ENCODE measurements around the gene FAT2.
"Not testable (repeated sequence)": the region's sequence is repeated elsewhere in the genome, so short reads cannot be mapped to it uniquely, and the experiment has no call there.

The FAT2 gene

DNA sequence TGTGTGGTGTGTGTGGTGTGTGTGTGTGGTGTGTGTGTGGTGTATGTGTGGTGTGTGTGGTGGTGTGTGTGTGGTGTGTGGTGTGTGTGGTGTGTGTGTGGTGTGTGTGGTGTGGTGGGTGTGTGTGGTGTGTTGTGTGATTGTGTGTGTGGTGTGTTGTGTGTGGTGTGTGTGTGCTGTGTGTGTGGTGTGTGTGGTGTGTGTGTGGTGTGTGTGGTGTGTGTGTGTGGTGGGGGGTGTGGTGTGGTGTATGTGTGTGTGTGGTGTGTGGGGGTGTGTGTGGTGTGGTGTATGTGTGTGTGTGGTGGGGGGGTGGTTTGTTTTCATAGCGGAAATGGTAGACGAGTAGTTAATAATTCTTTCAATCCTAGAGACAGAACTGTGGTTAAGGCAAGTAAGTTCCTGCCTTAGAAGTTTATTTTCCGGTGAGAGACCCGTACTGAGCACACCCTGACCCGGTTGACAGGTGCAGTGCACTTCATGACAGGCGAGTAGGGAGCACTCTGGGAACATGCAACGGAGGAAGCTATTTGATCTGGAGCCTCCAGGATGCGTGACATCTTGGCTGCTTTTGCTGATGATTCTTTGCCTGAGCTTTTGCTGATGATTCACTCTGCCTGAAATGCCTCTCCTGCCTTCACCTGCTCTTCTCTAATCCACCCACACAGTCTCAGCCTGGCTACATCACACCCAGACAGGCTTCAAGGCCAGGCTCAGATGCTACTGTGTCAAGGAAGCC, 21.7 kb upstream of the FAT2 start:
- DNase-seq = no peak

DNA sequence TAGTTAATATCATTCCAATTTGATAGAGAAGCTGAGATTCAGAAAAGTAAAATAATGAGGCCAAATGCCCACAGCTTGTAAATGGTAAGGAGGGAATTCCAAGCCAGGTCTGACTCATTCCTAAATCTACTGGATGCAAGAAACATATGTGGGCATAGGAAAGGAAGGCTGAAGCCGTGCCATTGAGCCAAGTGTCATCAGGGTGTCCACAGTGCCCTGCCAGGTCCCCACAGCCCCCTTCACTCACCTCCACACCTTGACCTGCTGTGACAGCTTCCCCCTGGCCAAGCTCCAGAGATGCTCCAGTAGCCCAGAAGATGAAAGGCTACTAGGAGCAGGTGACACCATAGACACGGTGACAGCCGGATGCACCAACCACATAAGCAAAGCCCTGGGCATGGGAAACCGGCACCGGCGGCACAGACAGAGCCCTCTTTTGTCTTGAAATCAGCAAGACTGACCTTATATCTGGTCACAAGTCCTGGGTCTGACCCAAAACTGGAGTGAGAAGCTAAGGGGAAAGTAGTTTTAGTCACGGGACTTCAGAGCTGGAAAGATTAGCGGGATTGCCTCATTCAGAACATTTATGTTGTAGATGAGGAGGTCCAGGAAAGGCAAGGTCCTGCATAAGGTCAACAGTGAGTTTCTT, 20.1 kb upstream of the FAT2 start:
- DNase-seq = no peak

DNA sequence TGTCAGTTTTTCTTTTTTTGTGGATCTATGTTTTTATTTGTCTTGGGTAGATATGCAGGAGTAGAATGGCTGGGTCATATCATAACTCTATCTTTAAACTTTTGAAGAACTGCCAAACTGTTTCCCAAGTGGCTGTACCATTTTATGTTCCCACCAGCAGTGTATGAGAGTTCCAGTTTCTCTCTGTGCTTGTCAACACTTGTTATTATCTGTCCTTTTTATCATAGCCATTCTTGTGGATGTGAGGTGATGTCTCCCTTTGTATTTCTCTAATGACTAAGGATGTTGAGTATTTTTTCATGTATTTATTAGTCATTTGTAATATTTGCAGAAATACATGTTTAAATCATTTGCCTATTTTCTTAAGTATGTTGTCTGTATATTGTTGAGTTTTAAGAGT, 17.4 kb upstream of the FAT2 start:
- DNase-seq = no peak

DNA sequence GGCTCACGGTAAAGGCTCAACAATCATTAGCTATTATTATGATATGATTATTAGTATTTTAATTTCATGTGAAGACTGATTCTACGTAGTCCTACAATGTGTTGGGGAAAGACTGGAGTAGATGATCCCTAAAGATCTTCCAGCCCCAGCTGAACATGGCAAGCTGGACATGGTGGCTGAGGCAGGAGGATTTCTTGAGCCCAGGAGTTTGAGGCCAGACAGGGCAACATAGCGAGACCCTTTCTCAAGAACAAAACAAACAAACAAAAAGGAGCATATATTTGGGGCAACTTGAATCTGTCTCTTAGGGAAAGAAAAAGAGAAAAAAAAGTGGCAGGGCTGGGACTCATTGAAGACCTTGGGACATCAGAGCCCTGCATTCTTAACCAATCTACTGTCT, 16.2 kb upstream of the FAT2 start:
- no peak for DNase-seq

DNA sequence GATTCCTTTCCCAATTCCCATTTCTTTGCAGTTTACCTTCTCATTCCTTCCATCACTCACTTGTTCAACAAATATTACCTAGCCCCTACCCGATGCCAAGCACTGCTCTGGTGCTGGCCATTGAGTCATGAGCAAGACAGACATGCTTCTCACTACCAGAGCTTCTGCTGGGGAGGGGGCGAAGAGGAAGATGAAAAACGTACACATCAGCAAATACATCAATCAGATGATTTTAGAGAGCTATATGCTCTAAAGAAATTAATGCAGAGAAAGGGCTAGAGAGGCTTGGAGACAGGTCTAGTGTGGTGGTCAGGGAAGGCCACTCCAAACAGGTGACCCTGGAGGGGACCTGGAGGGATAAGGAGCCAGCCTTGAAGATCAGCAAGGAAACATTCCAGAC, 14.4 kb upstream of the FAT2 start:
- no peak for DNase-seq

DNA sequence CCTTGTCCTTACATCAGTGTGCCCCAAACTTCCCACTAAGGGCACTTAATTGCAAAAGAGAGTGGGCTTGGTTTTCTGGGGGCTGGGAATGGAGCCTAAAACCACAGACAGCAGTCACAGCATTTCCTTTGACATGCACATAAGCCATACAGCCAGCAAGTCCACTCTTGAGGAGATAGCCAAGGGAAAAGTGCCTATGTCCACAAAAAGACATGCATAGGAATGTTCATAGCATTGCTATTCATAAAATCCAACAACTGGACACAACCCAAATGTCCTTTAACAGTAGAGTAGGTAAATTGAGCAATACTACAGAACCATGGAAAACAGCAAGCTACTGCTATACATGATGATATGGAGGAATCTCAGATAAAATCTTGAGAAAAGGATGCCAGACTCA, 11.7 kb upstream of the FAT2 start:
- no peak for DNase-seq

DNA sequence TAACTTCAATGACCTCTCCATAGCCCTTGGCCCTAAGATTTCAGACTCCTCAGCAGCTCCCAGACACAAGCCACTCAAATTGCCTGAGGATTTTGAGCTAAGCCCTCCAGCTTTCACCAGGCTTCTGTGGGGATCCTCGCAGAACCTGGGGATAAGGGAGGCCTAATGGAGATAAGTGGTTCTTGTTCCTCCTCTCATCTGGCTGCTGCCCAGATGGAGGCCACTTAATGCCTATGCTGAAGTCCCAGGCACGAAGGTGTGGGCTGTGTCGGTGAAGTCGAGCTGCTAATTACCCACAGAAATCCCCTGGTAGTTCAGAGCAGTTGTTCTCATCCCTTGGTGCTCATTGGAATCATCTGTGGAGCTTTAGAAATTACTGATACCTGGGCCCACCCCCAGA, 10.3 kb upstream of the FAT2 start:
- DNase-seq = no peak

DNA sequence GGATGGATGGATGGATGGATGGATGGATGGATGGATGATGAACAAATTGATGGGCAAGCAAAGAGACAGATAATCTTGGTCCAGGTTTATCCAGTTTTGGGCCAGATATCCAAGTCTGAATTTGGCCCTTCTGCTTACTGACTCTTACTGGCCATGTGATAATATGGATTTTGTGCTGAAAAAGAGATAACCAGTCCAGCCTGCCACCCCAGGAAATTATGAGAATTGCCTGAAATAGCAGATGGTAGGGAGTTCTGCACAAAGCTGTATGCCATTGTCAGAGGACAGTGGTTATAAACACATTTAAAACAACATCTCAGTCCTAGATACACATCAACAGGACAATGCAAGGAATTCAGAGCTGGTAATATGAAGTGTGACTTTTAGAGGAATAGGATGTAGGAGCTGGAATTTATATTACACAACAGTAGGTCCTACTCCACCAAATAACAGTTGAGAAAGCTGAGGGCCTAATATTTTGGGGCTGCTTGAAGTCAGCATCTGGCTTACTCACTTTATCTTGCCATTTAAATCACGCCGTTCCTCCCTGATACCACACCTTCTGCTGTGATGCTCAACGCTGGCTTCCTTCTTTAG, 9.0 kb upstream of the FAT2 start:
- DNase-seq = no peak

DNA sequence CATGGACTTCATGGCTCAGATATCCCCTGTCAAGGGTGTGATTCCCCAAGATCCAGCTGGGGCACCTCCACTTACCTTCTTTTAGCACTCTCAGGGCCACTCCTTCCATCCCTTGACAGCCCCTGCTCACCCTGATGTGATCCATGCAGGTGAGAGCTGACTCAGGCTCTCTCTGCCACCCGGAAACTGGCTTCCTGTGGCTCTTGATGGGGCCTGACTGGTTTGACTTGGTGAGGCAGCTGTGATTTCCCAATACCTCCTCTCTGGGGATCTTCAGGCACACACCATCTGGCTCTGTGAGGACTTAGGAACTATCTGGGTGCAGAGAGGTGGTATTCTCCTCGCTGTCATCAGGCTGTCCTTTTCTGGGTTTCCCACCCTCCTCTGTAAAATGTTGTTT, 7.9 kb upstream of the FAT2 start:
- DNase-seq = no peak

DNA sequence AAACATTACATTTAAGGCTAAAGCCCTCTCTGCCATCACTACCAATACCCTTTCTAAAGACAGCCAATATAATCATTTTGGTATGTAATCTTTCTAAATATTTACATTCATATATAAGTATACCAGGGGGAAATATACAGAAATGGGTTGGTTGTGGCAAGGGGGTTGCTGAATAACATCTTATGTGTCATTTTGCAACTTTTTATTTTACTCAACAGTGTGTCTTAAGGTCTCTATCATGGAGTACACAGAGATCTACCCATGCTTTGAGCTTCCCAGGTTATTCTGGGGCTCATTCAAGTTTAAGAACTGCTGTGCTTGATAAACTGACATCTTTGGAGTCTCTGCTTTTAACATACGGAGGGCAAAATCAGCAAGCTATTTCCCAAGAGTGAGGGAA, 7.4 kb upstream of the FAT2 start:
- no peak for DNase-seq

DNA sequence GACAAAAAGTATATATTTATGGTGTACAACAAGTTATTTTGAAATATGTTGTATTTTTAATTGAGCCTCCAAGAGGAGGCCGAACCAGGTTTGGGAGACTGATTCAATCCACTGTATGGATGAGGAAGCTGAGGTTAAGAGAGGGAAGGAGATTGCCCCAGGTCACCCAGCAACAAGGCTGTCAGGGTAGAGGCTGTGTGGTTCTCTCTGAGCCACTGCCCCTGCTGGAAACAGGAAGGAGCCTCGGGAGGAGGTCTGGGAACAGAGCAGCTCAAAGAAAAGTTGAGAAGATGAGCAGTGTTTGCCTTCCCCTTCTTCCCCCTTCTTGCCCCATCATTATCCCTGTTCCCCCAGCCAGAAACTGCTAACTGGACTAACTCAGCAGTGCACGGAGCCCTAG, 6.6 kb upstream of the FAT2 start:
- no peak for DNase-seq

DNA sequence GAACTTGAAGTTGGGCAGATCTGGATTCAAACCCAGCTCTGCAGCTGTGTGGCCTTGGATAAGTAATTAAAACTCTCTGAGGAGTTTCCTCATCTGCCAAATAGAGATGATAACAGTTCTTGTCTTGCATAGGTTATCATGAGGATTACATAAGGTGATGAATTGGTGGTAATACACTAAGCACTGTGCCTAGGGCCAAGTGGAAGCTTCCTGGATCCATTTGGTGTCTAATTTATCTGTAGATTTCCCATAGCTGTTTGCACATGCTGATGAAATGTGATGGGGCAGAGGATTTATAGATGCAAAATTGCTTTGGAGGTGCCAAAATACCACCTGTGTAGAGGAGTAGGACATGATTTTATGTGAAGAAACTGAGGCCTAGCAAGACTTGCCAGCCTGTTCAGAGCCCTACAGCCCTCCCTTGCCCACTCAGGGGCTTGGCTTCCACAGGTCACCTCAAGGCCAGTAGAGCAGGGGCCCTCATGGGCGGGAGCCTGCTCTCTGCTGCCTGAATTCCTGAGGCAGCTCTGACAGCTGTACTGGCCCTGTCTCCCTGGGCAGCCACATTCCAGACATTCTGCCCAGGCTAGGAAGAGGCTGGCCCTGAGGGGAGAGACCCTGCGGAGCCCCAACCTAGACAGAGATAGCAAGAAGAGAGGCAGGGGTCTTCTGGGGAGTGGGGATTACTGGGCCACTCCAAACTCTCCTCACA, 5.9 kb upstream of the FAT2 start:
- no peak for DNase-seq

DNA sequence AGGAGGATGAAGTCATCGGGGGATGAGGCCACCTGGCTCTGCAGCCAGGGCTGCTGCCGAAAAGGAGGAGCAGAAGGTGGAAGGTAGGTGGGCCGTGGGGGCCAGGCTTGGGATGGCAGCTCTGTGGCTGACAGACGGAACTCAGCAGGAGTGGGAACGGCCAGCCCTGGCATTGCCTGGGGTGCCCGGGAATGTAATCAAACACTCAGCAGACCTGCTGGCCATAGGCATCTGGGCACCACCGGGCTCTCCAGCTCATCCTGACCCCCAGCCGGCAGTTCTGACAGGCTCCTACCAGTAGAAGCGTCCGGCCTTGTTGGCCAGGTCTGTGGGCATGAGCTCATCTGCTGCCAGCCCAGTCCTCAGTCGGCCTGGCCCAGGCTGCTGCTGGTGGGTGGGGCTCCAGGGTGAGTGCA, 4.3 kb upstream of the FAT2 start:
- no peak for DNase-seq

DNA sequence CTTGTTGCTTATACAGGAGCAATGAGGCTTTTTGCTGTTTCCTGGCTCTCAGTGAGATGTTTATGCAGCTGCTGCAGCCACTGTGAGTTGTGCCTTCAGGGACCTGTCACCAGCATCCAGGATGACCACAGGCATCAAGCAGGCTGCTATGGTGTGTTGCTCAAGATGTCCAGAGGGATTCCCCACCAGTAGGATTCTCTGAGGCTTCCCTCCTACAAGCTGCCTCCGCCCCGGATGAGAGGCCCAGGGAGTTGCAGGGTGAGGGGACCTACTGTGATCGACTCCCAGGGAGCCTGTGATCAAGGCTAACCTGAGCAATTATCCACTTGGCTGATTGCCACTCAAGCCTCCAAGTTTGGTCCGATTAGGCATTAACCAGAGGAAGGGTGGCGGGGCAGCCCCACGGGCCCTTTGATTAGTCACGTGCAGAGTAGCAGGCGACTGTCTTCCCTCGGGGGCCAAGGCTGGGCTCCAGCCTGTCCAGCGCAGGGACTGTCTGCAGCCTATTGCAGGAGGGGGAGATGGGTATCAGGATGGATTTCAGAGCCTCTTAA, 1.8 kb upstream of the FAT2 start:
- DNase-seq = no peak

DNA sequence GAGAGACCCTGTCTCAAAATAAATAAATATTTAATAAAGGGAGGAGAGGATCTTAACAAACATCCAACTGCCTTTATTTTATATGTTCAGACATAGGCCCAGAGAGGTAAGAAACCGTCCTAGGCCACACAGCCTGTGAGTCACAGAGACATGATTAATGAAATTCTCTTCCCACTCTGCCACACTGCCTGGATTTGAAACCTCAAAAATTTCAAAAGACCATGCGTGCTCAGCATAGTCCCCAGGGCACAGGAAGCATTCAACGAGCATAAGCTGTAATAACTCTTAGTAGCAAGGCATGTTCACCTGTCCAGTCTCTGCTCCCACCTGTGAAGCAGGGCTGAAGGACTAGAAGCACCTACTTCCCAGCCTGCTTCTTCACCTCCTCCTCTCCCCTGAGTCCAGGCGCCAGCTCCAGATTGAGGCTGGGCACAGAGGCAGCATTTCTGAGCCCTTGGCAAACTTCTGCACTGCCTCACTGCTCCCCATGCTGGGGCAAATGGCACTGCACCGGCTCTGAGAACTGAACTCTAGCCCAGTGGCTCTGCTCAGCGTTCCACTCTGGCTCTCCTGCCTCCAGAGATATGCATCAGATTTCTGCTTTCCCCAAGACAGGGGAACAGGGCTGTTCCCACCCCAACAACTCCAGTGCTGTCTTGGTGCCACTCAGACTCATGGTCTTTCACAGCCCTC, 1.1 kb downstream of the FAT2 start:
- DNase-seq = no peak

DNA sequence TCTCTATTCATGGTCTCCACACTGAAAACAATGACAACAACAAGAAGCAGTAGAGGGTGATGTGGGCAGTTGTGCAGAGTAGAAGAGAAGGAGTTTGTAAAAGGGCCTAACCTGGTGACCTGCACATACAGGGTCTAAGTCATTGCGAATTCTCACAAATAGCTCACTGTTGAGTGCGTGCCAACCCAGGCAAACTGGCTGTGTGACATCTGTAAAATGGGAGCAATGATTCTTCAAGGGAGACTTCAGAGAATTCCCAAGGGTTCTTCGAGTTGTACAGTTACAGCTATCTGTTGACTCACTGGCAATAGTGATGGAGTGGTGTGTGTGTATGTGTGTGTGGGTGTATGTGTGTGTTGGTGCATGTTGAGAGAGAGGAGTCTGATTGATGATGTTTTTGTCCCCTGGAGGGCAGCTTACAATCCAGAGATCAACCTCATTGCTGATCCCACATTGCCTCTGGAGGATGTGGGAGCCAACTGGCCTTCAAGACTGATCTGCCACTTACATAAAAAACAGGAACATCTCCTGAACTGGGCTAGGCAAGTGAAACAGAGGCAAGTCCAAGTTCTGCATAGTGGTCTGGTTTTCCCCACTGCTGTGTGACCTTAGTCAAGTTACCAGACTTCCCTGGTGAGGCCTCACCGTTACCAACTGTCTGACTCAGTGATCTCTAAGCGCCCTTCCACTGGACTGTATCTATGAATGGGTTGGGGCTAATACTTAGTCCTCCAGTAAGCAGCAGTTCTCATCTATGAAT, 3.2 kb downstream of the FAT2 start:
- DNase-seq = no peak

DNA sequence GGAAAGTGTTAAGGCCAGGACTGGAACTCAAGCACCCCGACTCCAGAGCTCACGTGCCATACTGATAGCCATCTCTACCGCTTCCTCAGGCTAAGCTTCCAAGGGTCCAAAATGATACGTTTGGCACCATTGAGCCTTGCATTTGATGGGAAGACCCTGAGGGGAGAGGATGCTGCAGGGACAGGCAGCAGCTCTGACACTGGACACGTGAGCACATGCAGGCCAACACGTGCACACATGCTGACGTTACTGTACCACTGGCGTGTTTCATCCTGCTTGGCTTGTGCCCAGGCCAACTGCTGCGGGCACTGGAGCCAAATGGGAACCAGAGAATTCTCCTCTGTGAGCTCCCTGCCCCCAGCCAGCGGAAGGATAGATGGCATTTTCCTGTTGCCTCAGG, 5.2 kb downstream of the FAT2 start:
- DNase-seq = no peak

DNA sequence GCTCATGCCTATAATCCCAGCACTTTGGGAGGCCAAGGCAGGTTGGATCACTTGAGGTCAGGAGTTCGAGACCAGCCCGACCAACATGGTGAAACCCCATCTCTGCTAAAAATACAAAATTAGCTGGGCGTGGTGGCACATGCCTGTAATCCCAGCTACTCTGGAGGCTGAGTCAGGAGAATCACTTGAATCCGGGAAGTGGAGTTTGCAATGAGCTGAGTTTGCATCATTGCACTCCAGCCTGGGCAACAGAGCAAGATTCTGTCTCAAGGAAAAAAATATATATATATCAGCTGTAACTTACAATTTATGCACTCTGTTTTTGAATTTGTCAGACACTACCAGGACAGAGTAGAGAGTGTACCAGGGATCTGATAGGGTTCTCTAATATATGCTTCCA, 5.8 kb downstream of the FAT2 start:
- not testable (repeated sequence) for DNase-seq

DNA sequence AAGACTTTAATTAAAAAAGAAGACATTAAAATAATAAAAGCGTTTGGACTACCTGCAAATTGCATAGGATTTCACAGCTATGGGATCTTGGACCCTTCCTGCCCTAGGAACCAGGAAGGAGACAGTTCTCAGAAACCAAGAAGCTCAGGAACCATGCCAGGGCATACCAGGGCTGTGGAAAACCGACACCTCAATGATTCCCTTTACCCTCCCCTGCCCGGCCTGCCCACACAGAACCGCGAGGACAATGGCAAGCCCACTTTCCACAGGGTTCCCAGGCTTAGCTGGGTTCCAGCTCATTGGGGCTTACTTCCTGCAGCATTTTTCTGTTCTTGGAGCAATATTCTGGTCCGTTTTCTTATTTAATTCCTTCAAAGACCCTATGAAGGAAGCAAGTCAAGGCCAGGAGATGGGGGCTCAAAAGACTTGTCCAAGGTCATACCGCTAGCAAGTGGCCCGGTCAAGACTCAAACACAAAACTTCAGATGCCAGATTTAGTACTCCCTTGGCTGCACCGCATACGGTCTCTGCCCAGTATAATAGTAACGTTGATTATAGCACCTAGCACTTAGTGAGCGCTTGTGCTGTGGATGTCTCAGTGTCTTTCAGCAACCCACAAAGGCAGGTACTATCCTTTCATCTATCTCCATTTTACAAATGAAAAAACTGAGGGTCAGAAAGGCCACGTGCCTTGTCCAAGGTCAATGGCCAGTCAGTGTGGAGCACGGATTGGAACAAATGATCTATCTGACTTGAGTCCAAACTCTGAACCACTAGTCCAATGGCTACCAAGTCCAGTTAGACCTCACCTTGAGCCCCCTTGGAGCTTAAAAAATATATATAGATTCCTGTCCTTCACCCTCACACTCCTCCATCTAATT, 6.8 kb downstream of the FAT2 start:
- no peak for DNase-seq

DNA sequence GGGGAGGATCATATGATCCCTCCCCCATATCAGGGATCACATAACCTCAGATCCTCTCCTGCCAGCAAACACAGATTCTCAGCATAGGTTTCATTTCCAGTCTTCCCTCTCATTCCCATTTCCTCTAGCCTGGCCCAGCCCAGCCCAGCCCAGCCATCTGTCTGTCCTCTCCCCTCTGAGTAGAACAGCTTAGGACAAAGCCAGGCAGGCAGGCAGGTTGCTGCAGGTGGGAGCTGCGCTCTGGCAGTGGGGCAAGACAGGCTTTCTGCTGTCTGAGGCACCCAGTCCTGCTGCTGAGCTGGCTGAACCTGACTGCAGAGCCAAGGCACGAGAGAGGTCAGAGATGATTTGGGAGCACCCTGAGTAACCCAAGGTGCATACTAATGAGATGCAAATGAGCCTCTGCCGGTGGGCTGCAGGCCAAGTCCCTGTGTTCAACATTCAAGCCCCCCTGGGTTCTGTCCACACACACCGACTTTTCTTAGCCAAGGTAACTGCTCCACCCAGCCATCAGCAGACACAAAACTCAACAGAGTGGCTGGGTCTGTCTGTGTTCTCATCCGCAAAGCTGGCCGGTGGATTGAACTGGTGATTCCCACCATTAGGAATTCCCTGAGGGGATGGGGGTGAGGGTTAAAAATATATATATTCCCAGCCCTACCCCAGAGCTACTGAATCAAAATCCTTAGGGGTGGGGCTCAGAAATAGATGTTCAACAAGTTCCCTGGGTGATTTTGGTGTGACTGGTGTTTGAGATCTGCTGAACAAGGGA, 9.1 kb downstream of the FAT2 start:
- no peak for DNase-seq
